Measurements from ENCODE around the gene RAPGEF4.
A peak's percentile ranks its signal among the peaks of the same experiment; 100 is the strongest.

The RAPGEF4 gene

GRCh38 chr2:172924097-172924660 lies 188.5 kb downstream of the RAPGEF4 start:
- Histone ChIP-seq H3K4me3 (ENCODE audit: low read depth, low read length) (no peak overlapping the region), H3K27ac (ENCODE audit: extremely low read depth, low read depth, low read length) (no peak overlapping the region), H3K9me3 (ENCODE audit: control insufficient read depth, insufficient read depth, low read depth, low read length) (no peaks in the 10 kb centered on the region), H3K4me1 (ENCODE audit: control insufficient read depth, insufficient read depth, low read length) (peaks cover 19% of the 10 kb centered on the region), H3K36me3 (ENCODE audit: control insufficient read depth in 2 of 2, insufficient read depth in 1 of 2, low read length in 2 of 2) (no peaks in the 10 kb centered on the region)
- POLR2A ChIA-PET, result no interaction called here
- CTCF ChIA-PET, result interaction anchor here (0.6 to 2.0 kb wide), 4 partner anchors 8 to 118 kb away, joined by 3 to 13 read pairs (median 4); no protein-coding TSS in a partner anchor
- TF ChIP-seq ZFP3 (tag by site-specific recombination; IDR thresholded peaks at IDR 0.05; ENCODE audit: low read depth) (no peak), ZNF645 (tag by site-specific recombination; IDR thresholded peaks at IDR 0.05) (no peak), ZBTB49 (tag by site-specific recombination; IDR thresholded peaks at IDR 0.05; ENCODE audit: low read depth) (no peak), ZNF488 (tag by site-specific recombination; IDR thresholded peaks at IDR 0.05) (no peak), ZNF473 (tag by site-specific recombination; IDR thresholded peaks at IDR 0.05) (no peak), ZNF707 (tag by site-specific recombination; IDR thresholded peaks at IDR 0.05) (no peak), OSR2 (tag by site-specific recombination; IDR thresholded peaks at IDR 0.05) (no peak), ZNF398 (tag by site-specific recombination; IDR thresholded peaks at IDR 0.05) (no peak), YY2 (tag by site-specific recombination; IDR thresholded peaks at IDR 0.05) (no peak), ZNF138 (tag by site-specific recombination; IDR thresholded peaks at IDR 0.05; ENCODE audit: borderline replicate concordance) (no peak), IKZF3 (tag by site-specific recombination; IDR thresholded peaks at IDR 0.05) (no peak)

- peaks cover 26% of the 10 kb centered on the region for H3K4me1 ChIP-seq (ENCODE audit: control insufficient read depth, insufficient read depth, low read length)
- no peaks in the 10 kb centered on the region for H3K36me3 ChIP-seq (ENCODE audit: control insufficient read depth in 2 of 2, insufficient read depth in 1 of 2, low read length in 2 of 2)
- no peak overlapping the region for H3K4me3 ChIP-seq (ENCODE audit: low read depth, low read length)
- H3K27ac ChIP-seq (ENCODE audit: extremely low read depth, low read depth, low read length), result no peak overlapping the region
- no peaks in the 10 kb centered on the region for H3K9me3 ChIP-seq (ENCODE audit: control insufficient read depth, insufficient read depth, low read depth, low read length)
- TF ChIP-seq ZNF366 (tag by site-specific recombination; conservative IDR thresholded peaks at IDR 0.05) (peak; percentile 75), PRDM1 (tag by site-specific recombination; IDR thresholded peaks at IDR 0.05) (peak; percentile 65), REPIN1 (tag by site-specific recombination; IDR thresholded peaks at IDR 0.05; ENCODE audit: low read depth) (no peak)
- ChIA-PET CTCF (interaction anchor here (1.9 to 8.6 kb wide), 3 partner anchors 112 to 119 kb away, joined by 6 to 154 read pairs (median 13); no protein-coding TSS in a partner anchor), POLR2A (no interaction called here)
These were observed 190.0 kb downstream of the RAPGEF4 start for GRCh38 chr2:172925600-172925999.
